ENCODE measurements around the gene LYSMD3.

Gene LYSMD3

GRCh38 chr5:90547072-90547536 is 17.7 kb upstream of the LYSMD3 start:
- no peak for DNase-seq

- no peak for DNase-seq
These were observed 16.9 kb upstream of the LYSMD3 start for GRCh38 chr5:90546216-90546837.

DNA sequence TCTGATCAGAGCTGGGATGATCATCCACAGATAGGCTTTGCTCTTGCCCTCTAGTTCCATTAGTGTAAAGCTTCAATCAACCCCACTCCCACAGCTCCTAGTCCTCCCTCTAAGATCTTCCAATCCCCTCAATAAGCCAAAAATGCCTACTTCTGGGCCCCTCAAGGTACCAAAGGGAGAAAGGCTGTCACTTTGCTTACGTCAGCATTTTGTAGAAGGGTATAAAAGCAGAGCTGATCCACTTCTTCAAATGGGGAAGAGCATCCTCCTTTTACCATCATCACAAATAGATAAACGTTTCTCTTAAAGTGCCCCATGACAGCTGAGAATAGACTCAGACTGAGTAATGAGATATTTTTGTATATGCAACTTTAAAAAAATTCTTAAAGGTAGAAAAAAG is 16.1 kb upstream of the LYSMD3 start:
- no peak for DNase-seq

- no peak for DNase-seq
These were observed 13.6 kb upstream of the LYSMD3 start for GRCh38 chr5:90542827-90543519.

GRCh38 chr5:90534922-90535321 is 5.5 kb upstream of the LYSMD3 start:
- no peak for DNase-seq

- DNase-seq, result no peak
These were observed 4.4 kb upstream of the LYSMD3 start for GRCh38 chr5:90533794-90534193.

- DNase-seq, result no peak
These were observed 1.5 kb upstream of the LYSMD3 start for GRCh38 chr5:90530736-90531487.

DNA sequence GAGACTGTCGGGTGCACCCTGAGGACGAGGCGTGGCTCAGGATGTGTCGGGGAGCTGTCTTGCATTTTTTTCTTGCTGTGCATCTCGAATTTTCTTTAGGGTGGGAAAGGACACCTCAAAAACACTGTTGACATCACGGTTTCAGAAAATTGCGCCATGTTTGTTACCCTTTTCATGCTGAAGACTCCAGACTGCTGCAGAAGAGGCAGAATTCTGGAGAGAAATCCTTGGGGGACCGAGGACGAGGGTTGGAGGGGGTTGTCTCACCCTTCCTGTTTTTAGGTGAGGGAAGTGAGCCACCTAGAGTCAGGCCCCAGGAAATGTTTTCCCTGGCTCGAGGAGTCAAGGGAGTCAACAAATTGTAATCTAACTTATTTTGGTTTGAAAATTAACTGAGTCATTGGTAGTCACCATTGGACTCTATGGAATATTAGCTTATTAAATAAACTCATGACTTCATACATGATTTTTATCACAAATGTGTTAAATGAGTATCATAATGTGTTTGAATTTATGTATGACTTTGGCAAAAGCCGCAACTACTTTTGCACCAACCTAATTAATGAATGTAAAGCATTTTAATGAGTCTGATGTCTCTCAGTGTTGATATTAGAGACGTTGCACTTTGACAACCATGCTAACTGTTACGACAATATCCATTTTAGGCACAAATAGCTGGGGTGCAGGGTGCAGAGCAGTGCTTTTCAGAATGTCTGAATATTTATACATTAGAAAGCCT is 724 bp upstream of the LYSMD3 start:
- peak; percentile 23 for DNase-seq

DNA sequence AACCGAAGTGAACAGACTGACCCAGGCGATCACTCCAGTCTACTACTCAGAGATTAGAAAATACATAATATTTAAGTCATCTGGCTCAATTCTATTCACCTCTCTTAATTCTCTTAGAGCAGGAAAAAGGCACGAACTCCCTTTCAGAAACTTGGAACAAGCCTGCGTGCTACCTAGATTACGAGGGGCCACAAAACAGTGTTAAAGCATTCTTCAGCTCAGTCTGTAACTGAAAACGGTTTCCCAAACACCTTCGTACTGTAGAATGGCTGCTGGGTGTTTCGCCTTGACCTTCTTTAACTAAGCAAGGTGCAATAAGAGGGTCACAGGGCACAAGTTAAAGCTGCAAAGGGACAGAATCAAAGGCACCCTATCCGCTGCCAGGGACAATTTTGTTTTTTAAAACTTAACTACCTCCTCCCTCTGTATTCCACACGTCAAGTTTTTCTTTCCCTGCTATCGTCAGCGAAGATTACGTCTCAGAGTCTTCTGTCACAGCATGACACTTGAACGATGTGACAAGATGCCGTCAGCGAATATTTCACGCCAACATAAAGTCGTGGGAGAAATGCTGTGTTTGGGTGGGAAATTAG is 687 bp downstream of the LYSMD3 start:
- peak; percentile 5 for DNase-seq

DNA sequence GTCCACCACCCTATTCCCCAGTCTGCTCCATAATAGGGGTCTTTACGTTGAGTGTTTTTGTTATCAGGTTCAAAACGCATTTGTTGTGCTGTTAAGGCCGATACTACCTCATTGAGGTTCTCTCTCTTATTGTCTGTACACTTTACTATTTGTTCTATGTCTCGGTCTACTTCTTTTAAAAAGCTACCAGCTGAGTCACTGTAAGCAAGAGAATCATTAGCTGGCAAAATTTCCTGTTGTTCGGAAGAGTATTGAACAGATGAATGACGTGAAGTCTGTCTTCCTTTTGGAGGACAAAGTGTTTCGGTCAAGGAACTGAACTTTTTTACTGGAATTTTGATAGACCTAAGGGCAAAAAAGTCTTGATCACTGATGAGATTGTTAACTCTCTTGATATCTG is 10.3 kb downstream of the LYSMD3 start:
- DNase-seq, result no peak

DNA sequence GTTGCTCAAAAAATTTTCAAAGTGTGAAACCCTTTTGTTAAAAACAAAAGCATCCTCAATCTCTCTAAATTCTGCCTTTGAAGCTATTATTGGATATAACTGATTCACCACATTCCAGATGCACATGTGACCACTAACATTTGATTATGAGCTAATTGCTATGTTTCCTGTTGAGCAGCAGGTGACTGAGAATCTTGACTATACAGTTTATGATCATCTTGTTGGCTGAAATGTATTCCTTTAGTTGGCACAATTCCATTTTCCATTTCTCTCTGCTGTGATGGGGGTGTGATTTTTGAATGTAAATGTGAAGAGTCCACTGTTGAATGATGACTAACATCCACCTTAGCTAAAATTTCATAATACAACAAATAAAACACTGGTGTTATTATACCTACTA is 10.7 kb downstream of the LYSMD3 start:
- DNase-seq, result no peak

- no peak for DNase-seq
These were observed 14.9 kb downstream of the LYSMD3 start for GRCh38 chr5:90514520-90514919.

DNA sequence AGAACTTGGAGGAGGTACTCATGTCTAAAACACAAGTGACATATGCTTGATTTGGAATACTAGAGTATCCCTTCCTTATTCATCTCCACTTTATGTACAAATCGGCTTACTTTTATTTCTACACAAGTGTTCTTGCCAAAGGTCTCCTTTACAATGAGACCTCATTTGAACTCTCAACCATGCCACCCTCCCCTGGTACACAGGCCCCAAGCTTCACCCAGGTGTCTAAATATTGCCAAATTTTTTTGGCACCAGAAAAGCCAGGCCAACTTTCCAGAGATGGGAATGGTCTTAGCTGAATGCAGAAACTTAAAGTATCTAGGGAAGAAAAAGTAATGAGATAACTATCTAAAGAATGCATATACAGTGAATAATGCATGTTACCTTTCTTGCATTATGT is 18.9 kb downstream of the LYSMD3 start:
- no peak for DNase-seq

DNA sequence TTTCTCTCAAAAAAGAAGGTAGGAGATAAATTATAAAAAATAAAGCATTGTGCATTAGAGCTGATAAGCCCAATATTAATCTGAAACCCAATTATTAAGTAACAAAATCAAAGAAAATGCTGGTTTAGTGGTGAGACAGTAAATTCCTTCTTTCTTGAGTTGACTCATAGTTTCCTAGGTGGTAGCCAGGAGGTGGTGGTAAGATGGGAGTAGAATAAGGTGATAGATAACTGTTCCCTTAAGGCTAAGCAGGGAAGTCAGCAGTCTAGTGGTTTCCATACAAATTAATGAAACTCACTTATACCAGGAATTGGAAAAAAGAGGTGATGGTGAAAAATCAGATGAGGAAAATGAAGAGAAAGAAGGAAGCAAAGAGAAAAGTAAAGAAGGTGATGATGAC is 23.2 kb downstream of the LYSMD3 start:
- no peak for DNase-seq

DNA sequence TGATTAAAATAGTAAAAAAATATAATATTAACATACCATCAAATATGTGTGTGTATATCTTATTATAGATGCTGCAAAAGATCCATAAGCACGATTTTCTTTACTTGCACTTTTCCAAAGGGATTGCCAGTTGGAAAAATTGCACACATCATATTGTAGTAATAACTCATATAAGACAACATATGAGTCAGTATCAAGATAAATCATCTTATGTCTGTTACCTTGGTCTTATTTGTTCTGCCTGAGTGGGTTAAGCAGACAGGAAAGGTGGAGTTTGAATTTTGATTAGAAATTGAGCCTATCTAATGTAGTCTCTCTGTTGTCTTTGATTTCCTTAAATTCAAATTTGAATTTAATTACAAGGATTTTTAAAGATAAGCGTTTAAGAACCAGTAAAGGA is 24.6 kb downstream of the LYSMD3 start:
- no peak for DNase-seq

GRCh38 chr5:90503596-90503995 is 25.8 kb downstream of the LYSMD3 start:
- no peak for DNase-seq

DNA sequence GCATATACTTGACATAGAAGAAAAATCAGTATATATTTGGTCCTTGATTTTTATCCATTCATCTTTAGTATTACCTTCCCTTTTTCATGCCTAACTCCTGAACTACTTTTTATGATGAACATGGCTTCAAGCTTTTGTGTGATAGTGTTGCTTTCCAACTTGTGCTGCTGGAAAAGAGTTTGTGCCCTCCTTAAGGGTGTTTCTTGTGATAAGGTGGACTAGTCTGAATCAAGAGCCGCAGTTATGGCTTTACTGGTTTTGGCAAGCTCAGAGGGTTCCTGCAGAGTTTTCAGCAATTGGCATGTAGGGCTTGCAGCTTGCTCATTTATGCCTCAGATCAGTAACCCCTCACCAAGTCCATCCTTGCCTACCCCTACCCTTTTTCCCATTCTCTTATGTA is 34.2 kb downstream of the LYSMD3 start:
- DNase-seq, result no peak

DNA sequence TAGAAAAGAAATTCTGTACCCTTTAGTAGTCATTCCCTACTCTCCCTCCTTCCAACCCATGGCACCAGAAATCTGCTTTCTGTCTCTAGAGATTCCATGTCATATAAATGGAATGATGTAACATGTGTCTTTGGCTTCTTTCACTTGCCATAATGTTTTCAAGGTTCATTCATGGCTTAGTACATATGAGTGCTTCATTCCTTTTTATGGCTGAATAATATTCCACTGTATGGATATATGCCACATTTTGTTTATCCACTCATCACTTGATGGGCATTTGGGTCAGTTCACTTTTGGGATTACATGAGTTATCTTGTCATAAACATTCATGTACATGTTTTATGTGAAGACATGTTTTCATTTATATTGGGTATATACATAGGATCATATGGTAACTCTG is 35.3 kb downstream of the LYSMD3 start:
- no peak for DNase-seq

DNA sequence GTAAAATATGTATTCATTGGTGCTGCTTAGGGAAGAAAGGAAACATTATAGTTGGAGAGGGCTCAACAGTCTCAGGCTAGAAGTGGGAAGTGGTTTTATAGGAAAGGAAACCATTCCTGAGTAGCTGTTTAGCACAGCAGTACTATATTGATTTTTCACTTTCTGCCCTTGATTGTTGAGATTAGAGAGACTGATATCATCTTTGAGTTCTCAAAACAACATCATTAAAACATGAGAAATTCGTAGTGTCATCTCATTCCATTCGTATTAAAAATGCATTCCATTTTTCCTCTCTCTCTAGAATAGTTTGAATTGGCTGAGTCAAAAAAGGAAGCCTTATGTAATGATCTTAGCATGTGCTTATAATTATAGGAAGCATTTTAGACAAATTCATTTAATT is 40.6 kb downstream of the LYSMD3 start:
- no peak for DNase-seq

DNA sequence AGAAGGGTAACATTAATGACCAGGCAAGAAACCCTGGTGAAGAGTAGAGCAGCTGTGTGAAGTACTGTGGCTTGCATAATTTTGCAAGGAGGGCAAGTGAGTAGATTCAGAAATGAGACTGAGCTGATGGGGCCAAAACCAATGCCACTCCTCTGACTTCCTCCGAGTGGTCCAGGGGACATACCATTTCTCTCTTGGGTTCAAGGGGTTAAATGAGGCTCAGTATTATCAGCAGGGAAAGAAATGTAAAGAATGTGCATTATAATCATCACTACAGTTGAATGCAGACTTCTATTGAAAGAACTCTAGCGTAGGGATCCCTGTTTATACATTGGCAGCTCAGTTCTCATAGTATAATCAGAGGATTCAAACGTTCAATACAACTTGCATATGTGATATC is 44.8 kb downstream of the LYSMD3 start:
- DNase-seq, result no peak

- DNase-seq, result no peak
These were observed 46.2 kb downstream of the LYSMD3 start for GRCh38 chr5:90483206-90483605.

DNA sequence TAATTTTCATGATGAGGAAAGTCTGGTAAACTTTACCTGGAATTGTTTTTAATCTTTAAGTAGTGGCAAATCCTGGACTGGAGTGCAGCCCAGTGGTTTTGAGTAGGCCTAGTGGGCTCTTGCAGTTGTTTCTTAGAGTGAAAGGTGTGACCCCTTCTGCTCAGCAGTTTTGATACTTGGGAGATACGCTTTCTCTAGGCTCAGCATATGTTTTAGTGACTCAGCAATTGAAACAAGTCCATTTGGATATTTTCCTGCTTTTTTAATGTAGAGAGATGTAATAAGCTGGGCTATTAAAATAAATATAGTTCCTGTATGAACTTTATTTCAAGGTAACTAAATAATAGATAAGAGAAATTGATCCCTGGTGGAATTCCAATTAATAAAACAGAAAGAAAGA is 48.7 kb downstream of the LYSMD3 start:
- no peak for DNase-seq
